Right lobe of liver (tissue), 4 donors: ENCODE data around the gene GLOD5.

Source experiments
- POLR2A ChIP-seq: fragments of 450-650 bp; IDR thresholded peaks from one replicate; pipeline ENCODE4 v1.6.1; 2017; ENCODE audit warnings: antibody characterized with exemption, mild to moderate bottlenecking
- TF ChIP-seq, protein P1 (sequence below), 4 donors: fragments of 200-600 bp in 3 of 4; fragments of 450-650 bp in 1 of 4; IDR thresholded peaks; one replicate each; pipeline versions ENCODE4 v1.5.1 to v1.8.0; 2016 to 2022; ENCODE audit warnings: antibody characterized with exemption in 4 of 4, mild to moderate bottlenecking in 2 of 4
- donor health status: DM: no; HTN: no; CAD: no.
- donor health status: DM: no; HTN: no; CAD: no.
- donor health status: DM: no; HTN: yes; CAD: no.

DNA sequence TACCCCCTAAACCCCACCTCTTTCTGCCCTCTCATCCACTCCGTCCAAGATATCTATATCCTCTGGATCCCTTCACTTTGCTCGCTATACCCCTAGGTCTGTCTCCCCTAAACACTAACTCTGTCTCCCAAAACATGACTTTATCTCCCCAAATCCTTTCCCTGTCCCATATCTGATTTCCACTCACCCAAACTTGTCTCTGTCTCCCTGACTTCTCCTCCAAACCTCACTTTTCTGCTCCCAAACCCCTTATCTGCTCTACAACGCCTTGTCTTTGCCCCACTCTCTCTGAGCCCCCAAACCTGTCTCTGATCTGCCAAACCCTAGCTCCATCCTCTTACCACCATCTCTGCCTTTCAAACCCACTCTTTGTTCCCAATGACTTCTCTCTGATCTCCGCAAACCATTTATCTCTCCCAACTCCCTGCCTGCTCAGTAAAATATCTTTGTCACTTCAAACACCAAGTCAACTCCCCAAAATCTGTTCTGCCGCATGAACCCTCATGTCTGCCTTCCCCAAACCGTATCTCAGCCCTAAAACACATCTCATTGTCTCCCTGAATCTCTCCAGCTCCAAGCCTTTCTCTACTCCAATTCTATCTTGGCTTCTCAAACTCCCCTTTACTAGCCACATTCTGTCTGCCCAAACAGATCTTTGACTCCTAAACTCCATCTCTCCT, 25.4 kb downstream of the GLOD5 start:
- TF ChIP-seq, protein P1, sequence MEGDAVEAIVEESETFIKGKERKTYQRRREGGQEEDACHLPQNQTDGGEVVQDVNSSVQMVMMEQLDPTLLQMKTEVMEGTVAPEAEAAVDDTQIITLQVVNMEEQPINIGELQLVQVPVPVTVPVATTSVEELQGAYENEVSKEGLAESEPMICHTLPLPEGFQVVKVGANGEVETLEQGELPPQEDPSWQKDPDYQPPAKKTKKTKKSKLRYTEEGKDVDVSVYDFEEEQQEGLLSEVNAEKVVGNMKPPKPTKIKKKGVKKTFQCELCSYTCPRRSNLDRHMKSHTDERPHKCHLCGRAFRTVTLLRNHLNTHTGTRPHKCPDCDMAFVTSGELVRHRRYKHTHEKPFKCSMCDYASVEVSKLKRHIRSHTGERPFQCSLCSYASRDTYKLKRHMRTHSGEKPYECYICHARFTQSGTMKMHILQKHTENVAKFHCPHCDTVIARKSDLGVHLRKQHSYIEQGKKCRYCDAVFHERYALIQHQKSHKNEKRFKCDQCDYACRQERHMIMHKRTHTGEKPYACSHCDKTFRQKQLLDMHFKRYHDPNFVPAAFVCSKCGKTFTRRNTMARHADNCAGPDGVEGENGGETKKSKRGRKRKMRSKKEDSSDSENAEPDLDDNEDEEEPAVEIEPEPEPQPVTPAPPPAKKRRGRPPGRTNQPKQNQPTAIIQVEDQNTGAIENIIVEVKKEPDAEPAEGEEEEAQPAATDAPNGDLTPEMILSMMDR (IDR thresholded peaks at IDR 0.05) = no peak
- TF ChIP-seq POLR2A = no peak
